Neural cell (in vitro differentiated cells): ENCODE measurements around the gene BST2. TPM values are rescaled to one million over a fixed set of nuclear protein-coding genes. Genes with fewer than 3 reads are reported as not detected.

Experiments
- H2AFZ ChIP-seq: fragments of 200-600, 300-800 bp; sonication (generic), shearing (Covaris generic); 2 replicates; pipeline ENCODE4 v1.6.0; 2014; ENCODE audit warnings: low read depth, mild to moderate bottlenecking, antibody characterized with exemption, low read length, moderate library complexity
- H3F3A ChIP-seq: fragments of 200-600 bp; shearing (Covaris generic); 2 replicates; pipeline ENCODE4 v1.6.1; 2016; ENCODE audit warnings: mild to moderate bottlenecking, moderate library complexity, mixed read lengths, antibody characterized with exemption, low read length; ENCODE audit not compliant: insufficient read depth, poor library complexity, severe bottlenecking
- H3K27ac ChIP-seq: fragments of 200-600, 300-800 bp; sonication (generic), shearing (Covaris generic); 2 replicates; pipeline ENCODE4 v1.5.1; 2014; ENCODE audit warnings: mild to moderate bottlenecking, low read length, moderate library complexity
- H3K27me3 ChIP-seq: fragments of 300-800, 200-600 bp; sonication (generic), shearing (Covaris generic); 2 replicates; pipeline ENCODE4 v1.6.0; 2014; ENCODE audit warnings: mild to moderate bottlenecking, low read depth, low read length, moderate library complexity; ENCODE audit not compliant: insufficient read depth
- H3K36me3 ChIP-seq: fragments of 300-800, 200-600 bp; sonication (generic), shearing (Covaris generic); 2 replicates; pipeline ENCODE4 v1.5.1; 2014; ENCODE audit warnings: mild to moderate bottlenecking, antibody characterized with exemption, low read length, moderate library complexity; ENCODE audit not compliant: insufficient read depth
- H3K4me2 ChIP-seq: fragments of 300-800, 200-600 bp; sonication (generic), shearing (Covaris generic); 2 replicates; pipeline ENCODE4 v1.6.0; 2014; ENCODE audit warnings: mild to moderate bottlenecking, low read length
- H3K4me3 ChIP-seq: fragments of 300-800, 200-600 bp; sonication (generic), shearing (Covaris generic); 2 replicates; pipeline ENCODE4 v1.5.1; 2014; ENCODE audit warnings: mild to moderate bottlenecking, low read length, moderate library complexity
- H3K79me2 ChIP-seq: fragments of 200-600 bp; shearing (Covaris generic); replicated peaks from 2 replicates; pipeline ENCODE4 v1.6.0; 2014; ENCODE audit warnings: mild to moderate bottlenecking, low read length, moderate library complexity; ENCODE audit not compliant: insufficient read depth
- H3K9ac ChIP-seq: fragments of 300-800, 200-600 bp; sonication (generic), shearing (Covaris generic); 2 replicates; pipeline ENCODE4 v1.6.1; 2016; ENCODE audit warnings: mild to moderate bottlenecking, low read length, mixed read lengths
- H3K9me2 ChIP-seq: fragments of 200-600 bp; shearing (Covaris generic); 2 replicates; pipeline ENCODE4 v1.6.1; 2016; ENCODE audit warnings: mild to moderate bottlenecking, low read length, mixed read lengths; ENCODE audit not compliant: insufficient read depth
- H3K9me3 ChIP-seq: fragments of 200-600, 300-800 bp; sonication (generic), shearing (Covaris generic); 2 replicates; pipeline ENCODE4 v1.6.1; 2016; ENCODE audit warnings: mild to moderate bottlenecking, mixed run types, low read length, moderate library complexity, mixed read lengths
- H4K20me1 ChIP-seq: fragments of 200-600 bp; shearing (Covaris generic); 2 replicates; pipeline ENCODE4 v1.6.1; 2016; ENCODE audit warnings: mild to moderate bottlenecking, mixed run types; ENCODE audit not compliant: insufficient read depth
- CTCF ChIP-seq: fragments of 450-650 bp; IDR thresholded peaks from 2 replicates; pipeline ENCODE4 v1.5.1; 2014; ENCODE audit warnings: antibody characterized with exemption, mild to moderate bottlenecking, moderate library complexity; ENCODE audit not compliant: poor library complexity, severe bottlenecking
- EP300 ChIP-seq: fragments of 450-650 bp; conservative IDR thresholded peaks from 2 replicates; pipeline ENCODE4 v1.6.1; 2014; ENCODE audit warnings: antibody characterized with exemption, mild to moderate bottlenecking, moderate library complexity; ENCODE audit not compliant: poor library complexity, severe bottlenecking
- EZH2 ChIP-seq: fragments of 200-600, 300-800 bp; shearing (Covaris generic), sonication (generic); IDR thresholded peaks from 2 replicates; pipeline ENCODE4 v1.6.1; 2014; ENCODE audit warnings: antibody characterized with exemption, low read length, borderline replicate concordance, mild to moderate bottlenecking; ENCODE audit not compliant: insufficient read depth, poor library complexity, severe bottlenecking
- MXI1 ChIP-seq: fragments of 450-650 bp; conservative IDR thresholded peaks from 2 replicates; pipeline ENCODE4 v1.6.1; 2014; ENCODE audit warnings: antibody characterized with exemption, mild to moderate bottlenecking; ENCODE audit not compliant: poor library complexity, severe bottlenecking
- POLR2AphosphoS5 ChIP-seq: IDR thresholded peaks from 2 replicates; pipeline ENCODE4 v1.6.1; 2012
- RAD21 ChIP-seq: fragments of 450-650 bp; conservative IDR thresholded peaks from 2 replicates; pipeline ENCODE4 v1.6.1; 2014; ENCODE audit warnings: antibody characterized with exemption, mild to moderate bottlenecking, moderate library complexity
- REST ChIP-seq: IDR thresholded peaks from 2 replicates; pipeline ENCODE4 v1.6.1; 2012; ENCODE audit warnings: borderline replicate concordance
- SMC3 ChIP-seq: fragments of 450-650 bp; conservative IDR thresholded peaks from 2 replicates; pipeline ENCODE4 v1.6.1; 2014; ENCODE audit warnings: antibody characterized with exemption, mild to moderate bottlenecking, moderate library complexity; ENCODE audit not compliant: poor library complexity
- TAF1 ChIP-seq: IDR thresholded peaks from 2 replicates; pipeline ENCODE4 v1.6.1; 2012; ENCODE audit warnings: low read depth
- polyA plus RNA-seq: library from polyadenylated mRNA; depleted of rRNA; stranded (reverse); fragments of >200 nt; gene quantifications from 2 replicates; pipeline ENCODE4 v1.2.3, GENCODE V29; 2014

The BST2 gene
- polyA plus RNA-seq, 1 donor from 2014 or later, result not detected

- no peak overlapping the region for H2AFZ ChIP-seq
- H3K9ac ChIP-seq, result no peak overlapping the region
- H3K79me2 ChIP-seq, result no peaks in the 10 kb centered on the region
- peaks cover 15% of the 10 kb centered on the region for H3K27me3 ChIP-seq
- TF ChIP-seq REST, result no peak
- no peak for TF ChIP-seq EP300
- TF ChIP-seq MXI1, result no peak
- TF ChIP-seq CTCF, result no peak
- TF ChIP-seq SMC3, result no peak
- no peak for TF ChIP-seq TAF1
- TF ChIP-seq RAD21, result no peak
- TF ChIP-seq POLR2AphosphoS5, result no peak
- TF ChIP-seq EZH2, result no peak
- H4K20me1 ChIP-seq, result no peaks in the 10 kb centered on the region
- no peaks in the 10 kb centered on the region for H3F3A ChIP-seq
- peaks cover 5% of the 10 kb centered on the region for H3K9me3 ChIP-seq
- no peak overlapping the region for H3K4me3 ChIP-seq
- H3K4me2 ChIP-seq, result no peak overlapping the region
- H3K36me3 ChIP-seq, result no peaks in the 10 kb centered on the region
- no peak overlapping the region for H3K27ac ChIP-seq
- H3K9me2 ChIP-seq, result no peaks in the 10 kb centered on the region
Measured at GRCh38 chr19:17389288-17389687, 16.1 kb downstream of the BST2 start.

- no peaks in the 10 kb centered on the region for H3K79me2 ChIP-seq
- no peaks in the 10 kb centered on the region for H3K9me2 ChIP-seq
- no peak overlapping the region for H2AFZ ChIP-seq
- H3K27ac ChIP-seq, result no peak overlapping the region
- H3F3A ChIP-seq, result no peaks in the 10 kb centered on the region
- no peaks in the 10 kb centered on the region for H4K20me1 ChIP-seq
- no peak overlapping the region for H3K4me3 ChIP-seq
- no peaks in the 10 kb centered on the region for H3K36me3 ChIP-seq
- H3K9me3 ChIP-seq, result peaks cover 5% of the 10 kb centered on the region
- no peak overlapping the region for H3K9ac ChIP-seq
- no peak overlapping the region for H3K4me2 ChIP-seq
- H3K27me3 ChIP-seq, result peaks cover 12% of the 10 kb centered on the region
- TF ChIP-seq REST (no peak), CTCF (peak; percentile 47), EP300 (no peak), POLR2AphosphoS5 (no peak), EZH2 (no peak), SMC3 (no peak)
Measured at GRCh38 chr19:17385878-17386611, 19.4 kb downstream of the BST2 start.
